Measurements from ENCODE around the gene RGP1.

The RGP1 gene

DNA sequence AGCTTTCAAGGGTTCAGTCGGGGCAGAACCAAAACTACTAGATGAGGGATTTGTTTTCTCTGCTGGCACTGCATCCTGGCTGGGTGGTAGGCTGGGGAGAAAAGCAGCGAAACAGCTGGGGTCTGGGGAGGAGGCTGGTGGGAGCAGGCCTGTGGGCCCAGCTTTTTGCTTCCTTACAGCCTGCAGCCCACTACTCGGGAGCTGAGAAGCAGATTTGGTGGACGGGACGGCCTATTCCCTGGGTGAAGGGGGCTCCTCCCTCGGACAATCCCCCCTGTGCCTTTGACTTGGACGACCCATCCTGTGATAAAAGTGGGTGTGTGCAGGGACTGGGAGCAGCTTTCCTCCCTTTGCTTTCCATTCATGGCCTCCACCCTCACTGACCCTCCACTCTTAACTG, 51.4 kb downstream of the RGP1 start:
- no peak for DNase-seq

DNA sequence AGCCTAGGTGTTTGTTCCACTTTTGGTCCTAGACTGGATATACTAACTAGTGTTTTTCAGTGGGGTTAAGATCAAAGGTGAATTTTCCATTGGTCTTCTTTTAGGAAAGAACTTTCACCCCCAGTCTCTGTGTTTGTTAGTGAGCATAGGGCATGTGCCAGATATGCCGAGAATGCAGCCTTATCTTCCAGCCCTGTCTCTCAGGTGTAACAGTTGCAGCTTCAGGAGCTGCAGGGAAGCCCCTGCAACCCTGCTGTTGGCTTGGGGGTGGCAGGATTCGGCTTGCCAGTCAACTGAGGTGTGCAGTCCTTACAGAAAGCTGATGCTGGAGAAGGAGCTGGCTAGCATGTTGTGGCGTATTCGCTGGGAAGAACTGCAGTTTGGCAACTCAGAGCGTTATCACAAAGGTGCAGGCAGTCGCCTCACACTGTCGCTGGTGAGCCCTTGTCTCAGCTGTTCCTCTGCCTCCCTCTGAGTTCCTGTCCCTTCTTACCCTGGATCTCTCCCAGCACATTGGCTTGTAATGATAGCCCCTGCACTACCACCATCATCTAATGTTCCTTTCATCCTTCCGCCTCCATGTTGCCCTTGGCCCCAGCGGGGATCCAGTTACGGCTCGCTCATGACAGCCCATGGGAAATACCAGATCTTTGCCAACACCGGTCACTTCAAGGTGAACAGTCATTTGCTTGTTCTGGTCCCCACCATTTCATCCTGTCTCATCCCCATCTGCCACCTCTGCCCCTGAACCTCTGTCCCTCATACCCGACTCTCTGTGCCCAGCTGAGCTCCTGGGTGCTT, 52.4 kb downstream of the RGP1 start:
- no peak for DNase-seq

DNA sequence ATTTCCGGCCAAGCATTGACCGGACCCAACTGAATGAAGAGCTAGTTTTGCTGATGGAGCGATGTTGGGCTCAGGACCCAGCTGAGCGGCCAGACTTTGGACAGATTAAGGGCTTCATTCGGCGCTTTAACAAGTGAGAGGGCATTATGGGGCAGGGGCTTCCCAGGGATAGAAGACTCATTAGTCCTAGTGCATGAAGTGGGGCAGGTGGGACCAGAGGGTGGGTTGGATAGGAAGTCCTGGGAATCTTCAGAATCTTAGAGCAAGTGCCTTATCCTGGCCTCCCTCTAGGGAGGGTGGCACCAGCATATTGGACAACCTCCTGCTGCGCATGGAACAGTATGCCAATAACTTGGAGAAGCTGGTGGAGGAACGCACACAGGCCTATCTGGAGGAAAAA, 57.0 kb downstream of the RGP1 start:
- no peak for DNase-seq
